Measurements from ENCODE around the gene DDR1.

DNA sequence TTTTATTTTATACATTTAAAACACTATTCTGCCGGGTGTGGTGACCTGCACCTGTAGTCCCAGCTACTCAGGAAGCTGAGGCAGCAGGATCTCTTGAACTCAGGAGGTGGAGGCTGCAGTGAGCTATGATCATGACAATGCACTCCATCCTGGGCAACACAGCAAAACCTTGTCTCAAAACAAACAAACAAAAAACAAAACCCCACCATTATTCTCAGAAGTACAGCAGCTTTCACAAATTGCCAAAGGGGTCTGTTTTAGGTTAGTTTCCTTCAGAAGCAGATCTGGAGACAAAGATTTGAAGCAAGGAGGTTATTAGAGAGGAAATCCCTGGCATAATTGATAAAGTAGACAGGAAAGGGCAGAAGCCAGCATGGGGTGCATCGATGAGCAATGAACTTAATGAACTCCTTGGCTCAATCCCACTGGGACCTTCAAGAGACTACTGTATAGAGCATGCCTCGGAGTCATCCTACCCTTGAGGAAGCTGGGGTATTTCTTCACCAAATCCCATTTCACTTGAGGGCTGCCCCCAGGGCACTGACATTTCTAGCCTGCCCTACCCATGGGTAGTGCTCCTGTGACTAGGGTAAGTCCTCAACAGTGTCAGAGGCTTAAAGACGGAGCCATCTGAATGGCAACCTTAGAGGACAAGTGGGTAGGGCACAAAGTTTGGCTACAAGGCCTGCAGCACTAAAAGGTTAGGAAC is 43.2 kb upstream of the DDR1 start:
- TF ChIP-seq, protein P1, sequence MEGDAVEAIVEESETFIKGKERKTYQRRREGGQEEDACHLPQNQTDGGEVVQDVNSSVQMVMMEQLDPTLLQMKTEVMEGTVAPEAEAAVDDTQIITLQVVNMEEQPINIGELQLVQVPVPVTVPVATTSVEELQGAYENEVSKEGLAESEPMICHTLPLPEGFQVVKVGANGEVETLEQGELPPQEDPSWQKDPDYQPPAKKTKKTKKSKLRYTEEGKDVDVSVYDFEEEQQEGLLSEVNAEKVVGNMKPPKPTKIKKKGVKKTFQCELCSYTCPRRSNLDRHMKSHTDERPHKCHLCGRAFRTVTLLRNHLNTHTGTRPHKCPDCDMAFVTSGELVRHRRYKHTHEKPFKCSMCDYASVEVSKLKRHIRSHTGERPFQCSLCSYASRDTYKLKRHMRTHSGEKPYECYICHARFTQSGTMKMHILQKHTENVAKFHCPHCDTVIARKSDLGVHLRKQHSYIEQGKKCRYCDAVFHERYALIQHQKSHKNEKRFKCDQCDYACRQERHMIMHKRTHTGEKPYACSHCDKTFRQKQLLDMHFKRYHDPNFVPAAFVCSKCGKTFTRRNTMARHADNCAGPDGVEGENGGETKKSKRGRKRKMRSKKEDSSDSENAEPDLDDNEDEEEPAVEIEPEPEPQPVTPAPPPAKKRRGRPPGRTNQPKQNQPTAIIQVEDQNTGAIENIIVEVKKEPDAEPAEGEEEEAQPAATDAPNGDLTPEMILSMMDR (IDR thresholded peaks at IDR 0.05; ENCODE audit: low read depth, low read length) = no peak
- no peak for TF ChIP-seq POLR2A (IDR thresholded peaks at IDR 0.05; ENCODE audit: extremely low read depth, insufficient read length)

Measured in NB4 (cell line).